Suppressor macrophage treated with lipopolysaccharide for 1 hour (primary cell): ENCODE results near the gene NOM1.
"Not testable (repeated sequence)": the region's sequence is repeated elsewhere in the genome, so short reads cannot be mapped to it uniquely, and the experiment has no call there.

ENCODE experiments used
- DNase-seq, 3 donors: peaks; one replicate each; pipeline ENCODE4 v3.0.0-alpha.2; 2020 to 2022

The NOM1 gene, protein sequence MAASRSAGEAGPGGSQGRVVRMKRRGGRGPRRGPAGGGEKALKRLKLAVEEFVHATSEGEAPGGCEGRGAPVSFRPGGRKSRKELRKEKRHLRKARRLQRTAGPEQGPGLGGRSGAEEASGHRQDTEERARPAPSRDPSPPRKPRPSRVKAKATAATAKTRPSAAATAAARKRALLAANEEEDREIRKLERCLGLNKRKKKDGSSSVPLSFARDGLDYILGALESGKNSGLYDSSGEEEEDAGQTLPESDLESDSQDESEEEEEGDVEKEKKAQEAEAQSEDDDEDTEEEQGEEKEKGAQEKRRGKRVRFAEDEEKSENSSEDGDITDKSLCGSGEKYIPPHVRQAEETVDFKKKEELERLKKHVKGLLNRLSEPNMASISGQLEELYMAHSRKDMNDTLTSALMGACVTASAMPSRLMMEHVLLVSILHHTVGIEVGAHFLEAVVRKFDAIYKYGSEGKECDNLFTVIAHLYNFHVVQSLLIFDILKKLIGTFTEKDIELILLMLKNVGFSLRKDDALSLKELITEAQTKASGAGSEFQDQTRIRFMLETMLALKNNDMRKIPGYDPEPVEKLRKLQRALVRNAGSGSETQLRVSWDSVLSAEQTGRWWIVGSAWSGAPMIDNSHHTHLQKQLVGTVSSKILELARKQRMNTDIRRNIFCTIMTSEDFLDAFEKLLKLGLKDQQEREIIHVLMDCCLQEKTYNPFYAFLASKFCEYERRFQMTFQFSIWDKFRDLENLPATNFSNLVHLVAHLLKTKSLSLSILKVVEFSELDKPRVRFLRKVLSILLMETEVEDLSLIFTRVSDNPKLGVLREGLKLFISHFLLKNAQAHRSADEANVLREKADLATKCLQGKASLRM

GRCh38 chr7:156949541-156950380 is at the start of gene NOM1:
TSS of gene NOM1 (plus strand) at chr7:156949712. CDS start at chr7:156949738, 26 bp downstream.
- DNase-seq: peak; percentile 94 to 98 (median 97)

DNA sequence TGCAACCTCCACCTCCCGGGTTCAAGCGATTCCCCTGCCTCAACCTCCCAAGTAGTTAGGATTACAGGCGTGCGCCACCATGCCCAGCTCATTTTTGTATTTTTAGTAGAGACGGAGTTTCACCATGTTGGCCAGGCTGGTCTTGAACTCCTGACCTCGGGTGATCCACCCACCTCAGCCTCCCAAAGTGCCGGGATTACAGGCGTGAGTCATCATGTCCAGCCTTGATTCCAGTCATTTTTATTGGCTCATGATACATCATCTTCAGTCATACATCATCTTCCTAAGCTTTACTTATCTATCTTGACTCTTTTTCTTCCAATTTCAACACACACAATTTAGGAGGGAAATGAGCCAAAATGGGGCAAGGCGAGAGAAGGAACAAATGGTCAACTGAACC is 49.4 kb upstream of the NOM1 start:
- not testable (repeated sequence) for DNase-seq

GRCh38 chr7:156903232-156903909 is 46.1 kb upstream of the NOM1 start:
- DNase-seq: no peak

- DNase-seq: no peak
Observed at GRCh38 chr7:156906200-156906649, 43.3 kb upstream of the NOM1 start.

GRCh38 chr7:156907656-156908055 is 41.9 kb upstream of the NOM1 start:
- no peak for DNase-seq

- DNase-seq: not testable (repeated sequence)
Observed at GRCh38 chr7:156909574-156910252, 39.8 kb upstream of the NOM1 start.

- no peak for DNase-seq
Observed at GRCh38 chr7:156918635-156919034, 30.9 kb upstream of the NOM1 start.

DNA sequence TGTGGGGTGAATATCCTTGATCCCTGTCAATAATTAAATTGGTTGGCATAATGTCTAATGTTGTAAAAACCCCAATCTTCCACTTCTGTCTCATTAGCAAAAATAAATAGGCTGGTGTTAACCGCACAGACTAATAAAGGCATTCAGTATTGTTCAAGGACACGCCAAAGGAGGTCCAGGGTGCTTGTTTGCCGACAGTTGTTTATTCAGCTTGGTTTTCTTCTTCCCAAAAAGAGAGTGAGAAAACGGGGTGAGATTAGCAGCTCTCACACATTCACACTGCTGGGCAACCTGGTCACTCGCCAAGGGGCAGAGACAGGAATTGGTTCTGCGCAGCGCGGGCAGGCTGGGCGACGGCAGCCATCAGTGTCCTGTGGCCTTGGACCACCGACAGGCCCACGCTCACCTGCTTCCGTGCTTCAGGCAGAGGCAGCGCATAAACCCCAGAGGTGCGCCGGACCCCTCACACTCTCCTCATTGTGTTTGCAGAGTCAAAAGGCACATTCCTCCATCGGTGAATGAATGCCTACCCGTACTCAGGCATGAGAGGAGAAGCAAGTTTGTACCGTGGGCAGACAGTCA is 30.3 kb upstream of the NOM1 start:
- DNase-seq: no peak

- DNase-seq: no peak
Observed at GRCh38 chr7:156920076-156920475, 29.4 kb upstream of the NOM1 start.

DNA sequence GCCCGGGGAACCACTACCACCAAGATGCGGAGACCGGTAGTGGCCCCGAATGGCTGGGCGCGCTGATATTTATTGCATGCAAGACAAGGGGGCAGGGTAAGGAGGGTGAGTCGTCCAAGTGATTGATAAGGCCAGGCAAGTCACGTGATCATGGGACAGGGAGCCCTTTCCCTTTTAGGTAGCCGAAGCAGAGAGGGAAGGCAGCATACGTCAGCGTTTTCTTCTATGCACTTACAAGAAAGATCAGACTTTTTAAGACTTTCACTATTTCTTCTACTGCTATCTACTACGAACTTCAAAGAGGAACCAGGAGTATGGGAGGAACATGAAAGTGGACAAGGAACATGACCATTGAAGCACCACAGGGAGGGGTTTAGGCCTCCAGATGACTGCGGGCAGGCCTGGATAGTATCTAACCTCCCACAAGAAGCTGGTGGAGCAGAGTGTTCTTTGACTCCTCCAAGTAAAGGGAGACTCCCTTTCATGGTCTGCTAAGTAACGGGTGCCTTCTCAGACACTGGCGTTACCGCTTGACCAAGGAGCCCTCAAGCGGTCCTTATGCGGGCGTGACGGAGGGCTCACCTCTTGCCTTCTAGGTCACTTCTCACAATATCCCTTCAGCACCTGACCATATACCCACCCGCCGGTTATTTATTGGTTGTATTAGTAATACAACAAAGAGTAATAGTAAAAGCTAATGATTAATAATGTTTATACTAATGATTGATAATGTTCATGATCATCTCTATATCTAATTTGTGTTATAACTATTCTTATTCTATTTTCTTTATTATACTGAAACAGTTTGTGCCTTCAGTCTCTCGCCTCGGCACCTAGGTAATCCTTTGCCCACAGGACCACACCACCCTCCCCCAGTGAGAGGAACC is 28.8 kb upstream of the NOM1 start:
- DNase-seq: not testable (repeated sequence)

DNA sequence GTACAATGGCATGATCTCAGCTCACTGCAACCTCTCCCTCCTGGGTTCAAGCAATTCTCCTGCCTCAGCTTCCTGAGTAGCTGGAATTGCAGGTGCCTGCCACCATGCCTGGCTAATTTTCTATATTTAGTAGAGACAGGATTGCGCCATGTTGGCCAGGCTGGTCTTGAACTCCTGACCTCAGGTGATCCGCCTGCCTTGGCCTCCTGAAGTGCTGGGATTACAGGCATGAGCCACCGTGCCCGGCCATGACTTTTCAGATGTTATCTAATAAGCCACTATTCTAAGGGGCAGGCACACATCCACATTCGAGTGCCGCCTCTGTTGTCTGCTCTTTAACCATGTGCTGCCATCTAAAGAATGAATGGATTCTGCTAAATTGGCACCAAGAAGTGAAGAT is 27.2 kb upstream of the NOM1 start:
- not testable (repeated sequence) for DNase-seq

- DNase-seq: not testable (repeated sequence)
Observed at GRCh38 chr7:156925821-156926220, 23.7 kb upstream of the NOM1 start.

DNA sequence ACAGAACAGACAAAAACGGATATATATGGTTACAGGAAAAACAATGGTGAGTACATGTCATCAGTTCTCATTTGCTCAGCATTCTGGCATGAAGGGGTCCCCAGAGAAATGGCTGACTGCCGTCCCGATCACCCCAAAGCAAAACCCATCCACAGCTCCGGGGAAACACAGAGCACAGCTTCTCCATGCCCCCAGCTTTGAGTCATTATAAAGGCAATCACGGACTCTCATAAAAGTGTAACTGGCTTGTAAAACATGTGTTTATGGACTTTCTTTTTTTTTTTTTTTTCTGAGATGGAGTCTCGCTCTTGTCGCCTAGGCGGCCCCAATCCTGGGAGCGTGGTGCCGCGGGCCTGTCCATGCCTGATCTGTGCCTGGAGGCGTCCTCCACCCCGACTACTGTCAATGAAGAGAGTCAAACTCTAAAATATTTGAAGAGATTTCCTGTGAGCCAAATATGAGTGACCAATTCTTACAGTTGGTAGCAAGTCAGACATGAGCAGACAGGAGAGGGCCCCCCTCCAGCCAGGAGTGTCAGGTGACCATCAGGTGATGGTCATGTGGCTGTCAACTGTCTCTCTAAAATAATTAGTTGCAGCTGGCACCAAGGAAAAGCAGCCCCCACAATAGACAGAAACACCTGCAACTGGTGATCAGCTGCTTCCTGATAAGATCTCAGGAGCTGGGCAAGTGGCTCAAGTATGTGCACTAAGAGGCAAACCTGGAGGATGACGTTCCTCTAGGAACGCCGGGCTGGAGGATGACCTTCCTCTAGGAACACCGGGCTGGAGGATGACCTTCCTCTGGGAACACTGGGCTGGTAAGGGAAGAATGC is 21.7 kb upstream of the NOM1 start:
- DNase-seq: no peak

GRCh38 chr7:156928406-156928747 is 21.1 kb upstream of the NOM1 start:
- DNase-seq: no peak

DNA sequence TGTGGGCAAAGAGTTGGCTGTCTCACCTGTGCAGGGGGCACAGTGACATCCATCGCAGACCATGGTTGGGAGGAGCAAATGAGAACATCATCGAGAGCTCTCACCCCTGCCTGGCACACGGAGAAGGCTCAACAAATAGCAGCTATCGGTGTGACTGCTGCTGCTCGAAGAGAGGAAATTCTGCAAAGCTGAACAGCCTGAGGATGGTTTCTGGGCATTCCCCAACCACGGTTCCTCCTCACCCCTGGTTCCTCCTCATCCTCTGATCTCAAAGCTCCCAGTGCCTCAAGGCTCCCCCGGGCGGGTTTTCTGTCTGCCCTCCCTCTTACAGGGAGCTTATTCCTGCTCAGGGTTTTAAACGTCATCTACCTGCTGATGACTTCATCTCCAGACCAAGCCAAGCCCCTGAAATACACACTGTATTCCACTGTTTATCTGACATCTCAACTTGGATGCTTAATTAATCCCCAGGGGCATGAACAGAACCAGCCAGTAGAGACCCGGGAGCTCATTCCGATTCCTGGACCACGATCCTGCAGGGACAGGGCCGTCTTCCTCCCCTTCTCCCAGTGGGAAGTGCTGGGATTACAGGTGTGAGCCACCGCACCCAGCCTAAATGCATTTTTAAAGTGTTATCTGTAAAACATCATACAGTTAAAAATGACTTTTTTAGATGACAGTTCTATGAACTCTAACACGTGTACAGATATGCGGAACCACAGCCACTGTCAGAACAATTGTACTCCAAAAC is 19.5 kb upstream of the NOM1 start:
- peak in 1 of 3 donors; percentile 15 for DNase-seq

DNA sequence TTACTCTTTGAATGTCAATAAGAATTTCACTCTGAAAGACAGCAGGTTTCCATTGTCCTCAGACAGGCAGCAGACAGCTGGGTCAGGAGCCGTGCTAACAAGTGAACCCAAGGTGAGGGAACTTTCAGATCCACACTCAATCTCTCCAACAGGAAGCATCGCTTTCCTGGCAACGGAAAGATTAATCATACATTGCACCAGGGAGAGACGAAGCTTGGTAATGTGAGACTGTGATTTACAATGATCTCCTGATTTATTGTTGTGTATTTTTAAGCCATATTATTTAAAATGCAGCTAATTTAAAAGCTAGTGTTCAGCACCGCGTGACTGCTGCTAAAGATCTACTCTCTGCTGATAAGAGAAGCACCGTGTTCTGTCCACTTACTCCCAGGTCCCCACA is 17.5 kb upstream of the NOM1 start:
- DNase-seq: no peak

GRCh38 chr7:156935250-156935649 is 14.3 kb upstream of the NOM1 start:
- DNase-seq: no peak

- DNase-seq: not testable (repeated sequence)
Observed at GRCh38 chr7:156936766-156937165, 12.7 kb upstream of the NOM1 start.
